ENCODE data around the gene C1orf105. TPM values are rescaled to one million over a fixed set of nuclear protein-coding genes. Genes with fewer than 3 reads are reported as not detected.

Gene C1orf105
- total RNA-seq, 1 donor from 2014 or later, result not detected

- H3K9ac ChIP-seq, result no peak overlapping the region
- Mint-ChIP-seq H3K27ac (no peak overlapping the region), H3K9me3 (peaks cover 2% of the 10 kb centered on the region), H3K4me1 (peaks cover 26% of the 10 kb centered on the region), H3K36me3 (no peaks in the 10 kb centered on the region), H3K27me3 (ENCODE audit: insufficient read depth, low read depth) (peaks cover under 1% of the 10 kb centered on the region), H3K4me3 (no peak overlapping the region)
- no peaks in the 10 kb centered on the region for H3K79me2 ChIP-seq (ENCODE audit: low read depth)
- no peaks in the 10 kb centered on the region for H4K20me1 ChIP-seq (ENCODE audit: low read depth)
- no peak overlapping the region for H2AFZ ChIP-seq (replicated peaks)
- TF ChIP-seq EZH2 (IDR thresholded peaks at IDR 0.05) (no peak), EZH2phosphoT487 (IDR thresholded peaks at IDR 0.05) (no peak), CTCF (IDR thresholded peaks at IDR 0.05) (no peak)
- H3F3A ChIP-seq (ENCODE audit: low read depth), result peaks cover 18% of the 10 kb centered on the region
- peak overlapping the region; percentile 89 for H3K27ac ChIP-seq
- no peak for DNase-seq (ENCODE audit: low spot score)
- no peaks in the 10 kb centered on the region for H3K27me3 ChIP-seq
- H3K9me3 ChIP-seq (ENCODE audit: low read depth), result no peaks in the 10 kb centered on the region
- no peaks in the 10 kb centered on the region for H3K36me3 ChIP-seq
- peak overlapping the region; percentile 22 for H3K4me3 ChIP-seq
- H3K4me1 ChIP-seq, result peaks cover 30% of the 10 kb centered on the region
- H3K4me2 ChIP-seq, result peak overlapping the region; percentile 68
Observed at GRCh38 chr1:172460177-172460576, 39.7 kb downstream of the C1orf105 start.

- H3K27me3 ChIP-seq, result no peaks in the 10 kb centered on the region
- H2AFZ ChIP-seq (replicated peaks), result peak overlapping the region; percentile 27
- peaks cover 18% of the 10 kb centered on the region for H3F3A ChIP-seq (ENCODE audit: low read depth)
- H3K4me3 ChIP-seq, result peak overlapping the region; percentile 22
- H3K27ac ChIP-seq, result peak overlapping the region; percentile 89
- peaks cover 4% of the 10 kb centered on the region for H3K27me3 Mint-ChIP-seq (ENCODE audit: insufficient read depth, low read depth)
- peak overlapping the region; percentile 24 for H3K4me3 Mint-ChIP-seq
- H4K20me1 ChIP-seq (ENCODE audit: low read depth), result no peaks in the 10 kb centered on the region
- H3K4me1 ChIP-seq, result peaks cover 30% of the 10 kb centered on the region
- peaks cover 2% of the 10 kb centered on the region for H3K9me3 Mint-ChIP-seq
- peak; percentile 74 for DNase-seq (ENCODE audit: low spot score)
- no peaks in the 10 kb centered on the region for H3K36me3 Mint-ChIP-seq
- peak overlapping the region; percentile 68 for H3K4me2 ChIP-seq
- H3K79me2 ChIP-seq (ENCODE audit: low read depth), result no peaks in the 10 kb centered on the region
- TF ChIP-seq EZH2phosphoT487 (IDR thresholded peaks at IDR 0.05) (no peak), EZH2 (IDR thresholded peaks at IDR 0.05) (no peak), CTCF (IDR thresholded peaks at IDR 0.05) (no peak)
- H3K9me3 ChIP-seq (ENCODE audit: low read depth), result no peaks in the 10 kb centered on the region
- no peaks in the 10 kb centered on the region for H3K36me3 ChIP-seq
- H3K27ac Mint-ChIP-seq, result peak overlapping the region; percentile 95
- H3K4me1 Mint-ChIP-seq, result peaks cover 26% of the 10 kb centered on the region
- H3K9ac ChIP-seq, result no peak overlapping the region
Observed at GRCh38 chr1:172460887-172461315, 40.4 kb downstream of the C1orf105 start.

- no peak for TF ChIP-seq EZH2 (IDR thresholded peaks at IDR 0.05)
- no peak for TF ChIP-seq EZH2phosphoT487 (IDR thresholded peaks at IDR 0.05)
- TF ChIP-seq CTCF (IDR thresholded peaks at IDR 0.05), result no peak
- Mint-ChIP-seq H3K27ac (no peak overlapping the region), H3K4me1 (peaks cover 11% of the 10 kb centered on the region), H3K9me3 (no peaks in the 10 kb centered on the region), H3K36me3 (no peaks in the 10 kb centered on the region), H3K27me3 (ENCODE audit: insufficient read depth, low read depth) (peaks cover 4% of the 10 kb centered on the region), H3K4me3 (no peak overlapping the region)
- H3K27me3 ChIP-seq, result no peaks in the 10 kb centered on the region
- no peak for DNase-seq (ENCODE audit: low spot score)
- no peak overlapping the region for H3K4me2 ChIP-seq
- H3K36me3 ChIP-seq, result no peaks in the 10 kb centered on the region
- no peak overlapping the region for H2AFZ ChIP-seq (replicated peaks)
- no peaks in the 10 kb centered on the region for H4K20me1 ChIP-seq (ENCODE audit: low read depth)
- H3K9me3 ChIP-seq (ENCODE audit: low read depth), result no peaks in the 10 kb centered on the region
- no peak overlapping the region for H3K9ac ChIP-seq
- peaks cover 11% of the 10 kb centered on the region for H3F3A ChIP-seq (ENCODE audit: low read depth)
- peaks cover 19% of the 10 kb centered on the region for H3K4me1 ChIP-seq
- H3K27ac ChIP-seq, result no peak overlapping the region
- no peak overlapping the region for H3K4me3 ChIP-seq
- H3K79me2 ChIP-seq (ENCODE audit: low read depth), result no peaks in the 10 kb centered on the region
Observed at GRCh38 chr1:172465617-172466016, 45.1 kb downstream of the C1orf105 start.

Data from neural progenitor cell (in vitro differentiated cells).